Putamen (tissue), 1 donor: ENCODE measurements around the gene LRRC28.

Experiments used
- DNase-seq: peaks from one replicate; pipeline ENCODE4 v3.0.0-alpha.2; 2016; ENCODE audit warnings: low spot score

LRRC28 gene

DNA sequence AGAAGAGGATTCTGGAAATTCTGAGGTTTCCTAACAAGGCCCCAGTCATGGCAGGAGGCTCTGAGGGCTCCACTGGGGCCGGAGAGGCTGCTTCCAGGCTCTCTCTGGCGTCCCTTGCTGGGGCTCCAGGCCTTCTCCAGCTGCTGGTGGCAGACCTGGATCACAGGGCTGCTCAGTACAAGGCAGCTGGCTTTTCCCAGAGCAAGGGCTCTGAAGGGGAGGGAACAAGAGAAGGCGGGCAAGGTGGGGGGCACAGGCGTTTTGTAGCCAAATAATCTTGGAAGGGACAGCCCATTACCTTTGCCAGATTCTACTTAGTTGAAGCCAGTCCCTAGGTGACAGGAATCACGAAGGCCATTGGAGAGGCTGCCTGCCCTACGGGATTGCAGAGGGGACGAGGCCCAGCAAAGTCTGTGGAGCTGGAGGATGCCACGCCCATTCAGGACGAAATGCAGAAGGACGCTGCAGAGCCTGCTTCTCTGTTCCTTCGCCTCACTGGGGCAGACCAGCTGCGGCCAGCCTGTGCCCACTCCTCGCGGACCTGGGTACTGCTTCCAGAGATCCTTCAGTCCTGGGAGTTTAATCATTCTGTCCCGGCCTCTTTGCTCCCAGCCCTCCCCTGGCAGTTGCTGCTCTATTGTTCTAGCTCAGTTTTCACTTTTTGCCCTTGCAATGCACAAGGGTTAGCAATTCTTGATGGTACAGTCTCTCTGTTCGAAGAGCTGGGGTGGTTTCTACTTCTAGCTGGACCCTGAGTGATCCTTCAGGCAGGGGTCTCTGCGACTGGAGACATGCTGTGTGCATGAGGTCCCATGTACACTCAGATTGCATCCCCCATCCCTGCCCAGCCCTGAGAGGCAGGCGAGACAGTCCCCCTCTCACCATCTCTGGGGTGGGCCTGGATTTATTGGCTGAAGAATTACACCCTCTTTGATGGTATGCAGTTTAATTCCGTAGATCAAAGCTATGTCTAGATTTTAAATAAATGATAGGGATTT is 165.2 kb downstream of the LRRC28 start:
- no peak for DNase-seq

DNA sequence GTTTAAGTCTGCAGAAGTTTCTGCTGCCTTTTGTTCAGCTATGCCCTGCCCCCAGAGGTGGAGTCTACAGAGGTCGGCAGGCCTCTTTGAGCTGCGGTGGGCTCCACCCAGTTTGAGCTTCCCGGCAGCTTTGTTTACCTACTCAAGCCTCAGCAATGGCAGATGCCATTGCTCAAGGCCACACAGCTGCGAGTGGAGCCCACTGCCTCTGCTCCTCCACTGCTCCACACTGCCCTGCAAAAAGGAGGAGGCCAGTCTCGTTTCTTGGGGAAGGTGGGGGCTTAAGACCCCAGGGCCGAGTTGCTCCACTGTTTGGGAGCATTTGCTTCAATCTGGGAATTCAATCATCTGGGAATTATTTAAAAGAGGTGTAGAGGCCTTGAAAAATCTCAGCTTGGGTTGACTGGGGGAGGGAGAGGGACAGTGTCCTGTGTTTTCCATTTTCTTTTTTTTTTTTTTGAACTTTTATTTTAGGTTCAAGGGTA is 169.9 kb downstream of the LRRC28 start:
- DNase-seq, result no peak

DNA sequence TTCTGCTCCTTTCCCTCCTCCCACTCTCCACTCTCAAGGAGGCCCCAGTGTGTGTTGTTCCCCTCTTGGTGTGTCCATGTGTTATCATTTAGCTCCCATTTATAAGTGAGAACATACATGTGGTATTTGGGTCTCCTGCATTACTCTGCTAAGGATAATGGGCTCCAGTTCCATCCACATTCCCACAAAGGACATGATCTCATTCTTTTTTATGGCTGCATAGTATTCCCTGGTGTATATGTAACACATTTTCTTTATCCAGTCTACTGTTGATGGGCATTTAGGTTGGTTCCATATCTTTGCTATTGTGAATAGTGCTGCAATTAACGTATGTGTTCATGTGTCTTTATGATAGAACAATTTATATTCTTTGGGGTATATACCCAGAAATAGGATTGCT is 170.5 kb downstream of the LRRC28 start:
- no peak for DNase-seq

DNA sequence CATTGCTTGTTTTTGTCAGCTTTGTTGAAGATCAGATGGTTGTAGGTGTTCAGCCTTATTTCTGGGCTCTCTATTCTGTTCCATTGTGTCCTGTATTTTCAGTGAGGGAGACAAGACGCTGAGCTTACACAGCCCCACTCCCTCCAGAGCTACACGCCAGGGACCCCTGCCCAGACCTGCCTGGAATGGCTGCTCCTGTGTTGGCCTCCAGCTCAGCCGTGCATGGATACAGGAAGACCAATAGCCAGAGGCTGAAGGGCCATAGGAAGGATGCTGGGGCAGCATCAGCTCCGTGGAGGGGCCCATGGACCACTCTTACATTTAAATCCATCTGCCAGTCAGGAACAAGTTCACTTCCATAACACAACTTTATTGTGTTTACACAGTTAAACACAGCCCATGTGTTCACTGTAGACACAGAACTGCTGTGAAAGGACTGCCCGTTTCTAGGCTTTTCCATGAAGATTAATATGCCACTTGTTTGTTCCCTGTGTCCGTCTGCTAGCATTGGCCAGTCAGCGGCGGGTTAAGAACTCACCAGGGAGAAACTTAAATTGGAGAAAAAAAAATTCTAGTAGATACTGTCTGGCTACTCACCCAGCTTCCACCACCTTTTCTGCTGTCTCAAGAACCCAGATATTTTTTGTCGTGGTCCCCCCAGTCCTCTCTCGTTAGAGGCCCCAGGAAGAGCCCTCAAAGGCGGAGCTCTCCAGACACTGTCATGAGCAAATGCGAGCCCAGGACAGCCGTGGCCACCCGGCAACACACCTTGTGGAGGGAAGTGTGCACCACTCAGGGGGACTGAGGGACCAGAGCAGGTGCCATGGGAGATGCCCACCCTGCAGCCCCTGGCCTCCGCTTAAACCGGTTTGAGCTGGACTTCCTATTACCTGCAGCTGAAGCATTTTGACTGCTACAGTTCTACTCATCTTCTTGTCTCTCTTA is 172.2 kb downstream of the LRRC28 start:
- no peak for DNase-seq

DNA sequence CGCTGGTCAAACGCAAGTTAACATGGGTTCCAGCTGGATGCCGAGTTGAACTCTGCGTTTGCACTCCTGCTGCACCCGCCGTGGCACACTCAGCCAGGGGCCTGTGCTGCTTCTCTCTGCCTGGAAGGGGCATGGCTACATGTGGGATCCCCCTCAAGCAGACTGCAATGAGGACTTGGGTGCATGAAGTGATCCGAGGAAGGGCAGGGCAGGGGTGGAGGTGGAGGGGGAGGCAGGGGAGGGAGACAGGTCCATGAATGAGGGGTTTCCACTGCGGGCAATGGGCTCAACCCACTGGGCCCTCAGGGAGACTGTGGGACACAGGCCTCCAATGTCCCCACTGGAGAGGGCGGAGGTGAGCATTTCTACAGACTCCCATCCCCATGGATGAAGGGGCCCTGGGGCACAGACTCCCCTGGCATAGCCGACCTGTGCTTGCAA is 172.9 kb downstream of the LRRC28 start:
- no peak for DNase-seq

DNA sequence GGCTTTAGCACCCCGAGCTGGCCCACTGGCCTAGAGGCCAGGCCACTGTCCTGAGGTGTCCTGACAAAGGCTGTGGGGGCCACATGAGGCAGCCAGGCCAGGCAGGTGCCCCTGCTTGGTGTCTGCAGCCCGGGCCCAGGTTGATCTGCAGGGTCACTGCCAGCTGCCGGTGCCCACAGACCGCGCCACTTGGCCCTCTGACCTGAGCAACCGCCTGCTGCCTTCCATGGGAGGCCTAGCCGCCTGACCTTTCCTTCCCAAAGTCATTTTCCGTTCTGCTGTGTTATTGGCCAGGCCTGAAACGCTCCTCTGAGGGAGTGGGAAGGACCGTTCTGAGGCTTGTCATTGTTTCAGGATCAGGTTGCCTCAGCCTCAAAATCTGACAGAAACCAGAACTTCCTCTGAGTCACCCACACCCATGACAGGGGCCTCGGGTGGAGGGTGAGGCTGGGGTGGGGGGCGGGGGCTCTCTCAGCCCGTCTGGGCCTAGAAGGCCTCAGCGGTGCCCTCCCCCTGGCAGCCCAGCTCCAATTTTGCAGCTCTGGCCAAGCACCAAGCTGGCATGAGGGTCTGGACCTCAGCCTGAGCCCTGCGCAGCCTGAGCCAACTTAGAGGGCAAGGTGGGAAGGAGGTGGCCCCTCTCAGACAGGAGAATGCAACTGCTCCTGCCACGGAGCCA is 173.8 kb downstream of the LRRC28 start:
- no peak for DNase-seq

DNA sequence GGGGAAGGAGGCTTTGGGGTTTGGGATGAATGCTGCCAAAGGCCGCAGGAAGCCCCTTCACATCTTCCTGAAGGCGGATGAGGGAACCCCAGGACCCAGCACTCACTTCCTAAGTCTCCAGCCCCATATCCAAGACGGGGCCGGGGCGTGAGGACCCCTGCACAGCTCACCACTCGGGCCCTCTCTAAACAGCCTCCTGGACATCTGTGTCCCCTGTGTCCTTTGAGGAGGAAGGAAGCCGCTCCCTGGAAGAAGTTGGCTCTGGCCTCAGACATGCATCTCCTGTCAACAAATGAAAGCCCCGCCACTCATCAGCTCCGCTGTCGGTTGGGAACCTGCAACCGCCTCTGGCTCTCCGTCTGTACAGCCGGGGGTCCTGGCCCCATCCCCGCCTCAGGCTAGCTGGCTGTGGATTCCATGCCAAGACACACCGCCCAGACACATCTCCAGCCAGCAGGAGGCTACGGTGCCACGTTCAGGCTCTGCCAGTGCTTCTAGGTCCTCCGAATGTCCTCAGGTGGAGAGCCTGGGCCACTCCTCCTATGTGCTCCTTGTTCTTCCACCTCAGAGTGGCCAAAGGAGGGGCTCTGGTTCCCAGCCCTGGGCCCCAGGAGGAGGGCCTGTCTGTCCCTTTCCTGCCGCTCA is 174.5 kb downstream of the LRRC28 start:
- no peak for DNase-seq

DNA sequence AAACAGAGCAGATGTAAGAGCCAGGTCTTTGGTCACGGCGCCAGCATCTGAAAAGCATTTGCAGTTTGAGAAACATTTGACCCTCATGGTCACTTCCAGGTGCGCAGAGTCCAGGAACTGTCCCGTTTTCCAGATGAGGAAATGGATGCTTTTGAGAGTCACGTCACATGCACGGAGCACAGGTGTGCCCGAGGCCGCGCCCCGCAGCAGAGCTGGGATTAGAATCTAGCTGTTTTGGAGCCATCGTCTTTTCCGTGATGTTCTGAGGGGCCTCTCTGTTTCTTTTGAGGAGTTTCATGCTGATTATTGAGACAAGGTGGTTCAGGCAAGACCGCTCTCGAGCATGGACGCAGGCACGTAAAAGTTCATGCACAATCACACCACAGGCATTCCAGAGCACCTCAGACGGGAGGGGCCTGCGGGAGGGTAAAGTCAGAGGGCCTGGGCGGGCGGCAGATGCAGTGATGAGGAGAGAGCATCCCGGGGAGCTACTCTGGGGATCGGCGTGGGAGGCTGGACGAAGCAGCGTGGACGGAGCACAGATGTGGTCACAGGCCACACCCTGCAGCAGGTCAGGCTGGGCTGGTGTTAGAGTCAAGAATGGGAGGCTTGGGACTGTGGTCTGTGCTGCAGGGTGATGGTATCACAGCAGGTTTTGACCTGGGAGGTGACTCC is 175.3 kb downstream of the LRRC28 start:
- DNase-seq, result no peak

DNA sequence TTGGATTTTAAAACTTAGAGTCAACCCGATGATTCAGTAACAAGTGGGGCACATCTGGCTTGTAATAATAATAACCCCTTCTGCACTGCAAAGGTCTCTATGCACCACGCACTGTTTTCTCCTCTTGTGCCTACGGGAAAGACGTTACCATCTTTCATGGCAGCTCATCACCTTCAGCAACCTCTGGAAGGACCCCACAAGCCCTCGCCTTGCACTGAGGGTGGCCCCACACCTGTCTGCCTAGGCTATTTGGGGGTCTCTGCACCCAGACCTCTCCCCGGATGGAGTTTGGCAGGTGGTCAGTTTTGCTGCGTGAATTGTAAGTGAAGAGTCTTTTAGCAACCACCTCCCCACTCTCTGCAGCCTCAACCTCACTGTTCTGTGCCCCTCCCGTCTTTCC is 175.9 kb downstream of the LRRC28 start:
- DNase-seq, result no peak

DNA sequence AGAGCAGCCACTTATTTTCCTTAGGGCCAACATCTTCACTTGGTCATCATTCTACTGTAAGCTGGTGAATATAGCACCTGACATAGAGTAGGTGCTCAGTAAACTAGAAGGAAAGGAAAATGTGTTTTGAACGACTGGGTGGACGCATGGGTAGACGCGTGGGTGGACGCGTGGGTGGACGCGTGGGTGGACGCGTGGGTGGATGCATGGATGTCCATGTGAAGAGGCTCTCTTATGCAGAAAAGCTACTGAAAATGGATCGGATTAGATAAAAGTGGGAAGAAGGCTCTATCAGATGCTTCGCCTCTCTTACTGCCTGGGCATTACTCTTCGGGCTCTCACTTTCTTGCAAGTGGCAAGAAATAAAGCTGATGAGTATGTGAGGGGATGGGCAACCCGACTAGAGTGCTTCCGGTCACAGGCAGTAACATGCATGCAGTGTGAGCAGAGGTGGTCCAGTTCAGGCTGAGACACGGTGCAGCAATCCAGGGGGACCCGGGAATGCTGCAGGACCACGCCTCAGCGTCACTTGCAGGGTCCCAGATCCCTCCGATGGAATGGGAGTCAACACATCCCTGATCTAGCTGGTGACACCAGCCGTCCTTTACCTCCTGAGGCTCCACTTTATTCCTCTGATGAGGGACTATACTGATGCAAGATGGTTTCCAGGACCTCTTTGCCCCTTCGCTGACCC is 176.5 kb downstream of the LRRC28 start:
- no peak for DNase-seq

DNA sequence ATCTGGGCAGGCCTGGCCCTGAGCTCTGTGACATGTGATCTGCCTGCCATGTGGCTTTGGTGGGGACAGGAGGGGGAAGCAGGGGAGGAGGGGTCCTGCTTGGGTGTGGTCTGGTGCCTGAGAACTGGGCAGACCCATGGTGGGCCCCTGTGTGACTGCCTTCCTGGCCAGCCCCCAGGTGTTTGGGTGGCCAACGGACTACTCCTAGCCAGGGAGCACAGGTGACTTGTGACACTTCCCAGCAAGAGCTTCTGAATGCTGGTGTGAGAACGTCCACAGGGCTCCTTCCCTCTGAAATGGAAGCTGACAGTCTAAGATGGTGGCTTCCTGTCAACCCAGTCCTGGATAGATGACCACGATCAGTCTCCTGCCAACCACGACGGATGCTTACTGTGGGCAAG is 178.4 kb downstream of the LRRC28 start:
- DNase-seq, result no peak

DNA sequence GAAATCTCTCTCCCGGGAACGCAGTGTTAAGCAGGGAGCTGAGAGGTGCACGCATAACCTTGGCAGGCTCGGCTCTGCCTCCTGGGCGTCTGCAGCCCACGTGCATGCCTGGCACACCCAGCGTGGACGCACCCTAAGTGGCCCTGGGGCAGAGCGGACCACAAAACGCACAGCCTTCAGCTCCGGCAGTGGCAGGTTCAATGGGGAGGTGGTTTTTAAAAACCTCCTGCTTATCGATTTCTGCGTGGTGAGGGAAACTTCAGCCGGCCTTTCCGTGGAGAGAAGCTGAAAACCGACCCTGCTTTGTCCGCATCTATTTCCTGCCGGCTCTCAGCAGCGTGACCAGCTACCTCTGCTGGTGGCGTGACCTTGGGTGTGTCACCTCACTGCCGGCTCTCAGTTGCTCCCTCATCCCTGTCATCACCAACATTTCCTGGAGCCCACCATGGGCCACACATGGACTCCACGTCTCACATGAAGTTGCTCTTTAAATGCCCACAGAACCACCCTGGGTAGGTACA is 179.7 kb downstream of the LRRC28 start:
- DNase-seq, result no peak

DNA sequence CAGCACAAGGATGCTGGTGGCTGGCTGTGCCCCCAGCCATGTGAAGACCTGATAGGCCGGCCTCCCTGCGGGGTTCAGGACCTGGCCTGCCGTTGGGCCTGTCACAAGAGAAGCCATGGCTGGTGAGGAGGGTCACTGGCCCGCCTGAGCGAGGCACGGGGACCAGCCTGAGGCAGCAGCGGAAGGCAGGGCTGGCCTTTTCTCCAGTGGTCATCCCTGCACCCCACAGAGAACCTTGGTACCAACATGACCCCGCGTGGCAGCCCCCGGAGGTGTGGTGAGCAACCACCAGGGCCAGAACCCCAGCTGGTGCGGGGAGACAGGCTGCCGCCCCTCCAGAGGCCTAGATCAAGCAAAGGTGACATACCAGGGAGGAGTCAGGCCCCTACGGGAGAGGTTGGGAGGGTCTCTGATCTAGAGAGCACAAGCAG is 180.4 kb downstream of the LRRC28 start:
- no peak for DNase-seq

DNA sequence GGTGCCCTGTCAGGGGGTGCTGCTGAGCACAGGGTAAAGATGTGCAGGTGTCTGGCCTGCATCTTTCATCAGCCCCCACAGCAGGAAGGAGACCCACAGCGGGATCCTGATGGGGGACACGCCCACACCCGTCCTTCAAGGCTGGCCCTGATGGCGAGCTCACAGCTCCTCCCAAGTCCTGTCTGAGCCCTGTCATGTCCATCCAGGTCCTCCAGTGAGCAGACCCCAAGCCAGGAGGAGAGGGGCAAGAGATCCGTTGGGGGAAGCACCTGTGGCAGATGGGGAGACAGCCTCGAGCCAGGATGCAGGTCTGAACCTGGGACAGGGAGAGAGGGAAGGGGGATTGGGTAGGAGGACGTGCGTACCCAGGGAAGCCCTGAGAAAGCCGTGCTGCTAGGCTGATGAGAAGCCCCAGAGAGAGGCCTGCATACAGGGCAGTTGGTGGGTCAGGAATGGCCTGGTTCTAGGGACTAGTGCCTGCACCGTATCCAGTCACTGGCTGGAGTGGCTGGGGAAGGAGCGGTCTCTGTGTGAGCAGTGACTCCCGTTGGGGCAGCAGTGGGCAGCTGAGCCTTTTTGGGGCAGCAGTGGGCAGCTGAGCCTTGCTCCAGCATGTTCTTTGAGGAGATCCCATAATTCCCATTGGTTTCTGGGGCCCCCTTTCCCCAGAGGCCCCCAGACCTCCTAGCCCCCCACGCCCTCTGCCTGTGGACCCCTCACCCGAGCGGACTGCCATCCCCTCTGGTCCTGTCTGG is 181.2 kb downstream of the LRRC28 start:
- DNase-seq, result no peak

DNA sequence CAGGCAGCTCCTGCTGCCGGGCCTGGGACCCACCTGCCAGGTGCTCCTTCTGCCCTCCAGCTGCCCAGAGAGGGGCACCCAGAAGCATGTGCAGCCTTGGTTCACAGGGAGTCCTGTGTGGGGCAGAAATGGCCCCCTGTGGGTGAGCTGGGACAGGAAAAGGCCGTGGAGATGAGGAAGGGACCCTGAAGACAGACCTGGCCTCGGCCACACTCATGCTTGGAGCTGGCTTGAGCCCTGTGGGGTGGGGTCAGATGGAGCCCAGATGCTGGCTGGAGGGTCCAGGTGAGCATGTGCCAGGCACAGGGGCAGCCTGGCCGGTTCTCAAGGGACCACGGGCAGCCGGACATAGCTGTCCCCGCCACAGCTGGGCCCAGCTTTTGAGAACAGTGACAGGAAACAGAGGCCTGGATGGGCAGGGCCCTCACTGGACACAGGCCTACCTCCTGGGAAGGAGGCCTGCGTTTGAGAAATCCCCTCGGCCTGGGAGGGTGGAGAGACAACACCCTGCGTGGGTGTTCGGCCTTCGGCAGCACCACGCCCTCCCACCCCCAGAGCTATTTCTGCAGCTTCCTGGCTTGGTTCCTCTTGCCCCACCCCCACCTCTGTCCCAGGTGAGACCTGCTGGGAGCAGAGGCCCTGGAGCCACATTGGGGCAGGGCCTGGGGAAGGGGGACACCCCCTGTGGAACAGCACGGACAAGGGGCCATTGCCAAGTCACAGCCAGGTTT is 181.9 kb downstream of the LRRC28 start:
- no peak for DNase-seq

DNA sequence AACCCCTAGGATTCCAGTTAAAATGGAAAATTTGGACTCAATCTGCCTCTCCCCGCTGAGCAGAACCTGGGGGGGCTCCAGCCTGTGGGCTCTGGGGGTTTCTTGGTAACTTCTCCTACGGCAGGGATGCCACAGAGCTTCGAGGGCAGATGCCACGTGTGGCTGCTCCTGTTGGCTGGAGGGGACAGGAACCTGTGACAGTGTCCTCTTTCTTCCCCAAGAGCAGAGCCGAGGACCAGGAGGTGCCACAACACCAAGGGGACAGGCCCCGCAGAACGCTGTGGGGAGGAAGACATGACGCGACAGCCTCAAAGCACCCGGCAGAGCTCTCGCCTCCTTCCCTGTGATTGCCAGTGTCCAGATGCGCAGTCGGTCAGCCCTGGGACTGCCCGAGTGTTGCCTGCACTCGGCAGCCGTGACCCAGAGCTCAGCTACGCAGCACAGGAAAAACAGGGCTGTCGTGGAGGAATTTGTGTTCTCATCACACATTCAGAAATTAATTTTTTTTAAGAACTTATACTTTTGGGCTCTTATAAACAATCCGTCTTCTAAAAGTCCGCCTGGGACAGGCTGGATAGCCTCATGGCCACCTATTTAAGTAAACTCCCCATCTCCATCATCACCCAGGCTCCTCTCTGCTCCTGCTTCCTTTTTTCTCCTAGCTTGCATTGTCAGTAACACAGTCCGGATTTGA is 182.6 kb downstream of the LRRC28 start:
- DNase-seq, result no peak

DNA sequence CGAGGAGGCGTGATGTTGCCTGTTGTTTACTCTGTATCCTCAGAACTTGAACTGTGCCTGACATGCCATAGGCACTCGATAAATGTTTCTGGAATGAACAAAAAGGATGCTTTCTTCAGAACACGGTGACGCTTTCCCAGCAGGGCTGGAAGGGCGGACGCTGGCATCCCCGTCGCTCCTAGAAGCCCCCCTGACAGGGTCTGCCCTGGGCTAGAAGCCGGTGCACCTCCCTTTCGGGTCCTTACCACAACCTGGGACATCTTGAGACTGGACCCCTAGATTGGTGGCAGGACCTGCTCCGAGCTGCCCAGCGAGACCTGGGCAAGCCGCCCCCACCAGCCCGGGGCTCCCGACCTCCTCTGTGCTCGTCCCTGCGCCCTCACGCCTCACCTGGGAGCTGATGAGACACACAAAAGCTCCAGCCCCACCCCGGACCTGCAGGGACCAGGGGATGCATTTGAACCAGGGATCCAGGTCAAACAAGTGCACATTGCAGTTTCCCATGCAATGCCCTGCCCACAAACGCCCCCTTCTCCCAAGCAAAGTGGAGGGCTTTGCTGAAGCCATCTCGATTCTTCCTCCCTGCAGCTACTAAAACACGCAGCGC is 183.3 kb downstream of the LRRC28 start:
- no peak for DNase-seq
